ENCODE data around the gene FETUB. TPM values are rescaled to one million over a fixed set of nuclear protein-coding genes. Genes with fewer than 3 reads are reported as not detected.

FETUB gene, protein sequence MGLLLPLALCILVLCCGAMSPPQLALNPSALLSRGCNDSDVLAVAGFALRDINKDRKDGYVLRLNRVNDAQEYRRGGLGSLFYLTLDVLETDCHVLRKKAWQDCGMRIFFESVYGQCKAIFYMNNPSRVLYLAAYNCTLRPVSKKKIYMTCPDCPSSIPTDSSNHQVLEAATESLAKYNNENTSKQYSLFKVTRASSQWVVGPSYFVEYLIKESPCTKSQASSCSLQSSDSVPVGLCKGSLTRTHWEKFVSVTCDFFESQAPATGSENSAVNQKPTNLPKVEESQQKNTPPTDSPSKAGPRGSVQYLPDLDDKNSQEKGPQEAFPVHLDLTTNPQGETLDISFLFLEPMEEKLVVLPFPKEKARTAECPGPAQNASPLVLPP
- total RNA-seq (2022) = 0.47 TPM in 1 of 2 replicates, not detected in the other
- percentile 24 among the genes with signal in this experiment for Bru-seq, nascent RNA
- percentile 23 among the genes with signal in this experiment for BruChase-seq, experiment 1, labeled RNA remaining after a 6-hour chase
- percentile 24 among the genes with signal in this experiment for BruChase-seq, experiment 2, labeled RNA remaining after a 2-hour chase
- long read RNA-seq, partial matches to known transcripts = 0 of 6 reads
- long read RNA-seq, other reads (novel, unspliced or antisense) = 4 of 6 reads

DNA sequence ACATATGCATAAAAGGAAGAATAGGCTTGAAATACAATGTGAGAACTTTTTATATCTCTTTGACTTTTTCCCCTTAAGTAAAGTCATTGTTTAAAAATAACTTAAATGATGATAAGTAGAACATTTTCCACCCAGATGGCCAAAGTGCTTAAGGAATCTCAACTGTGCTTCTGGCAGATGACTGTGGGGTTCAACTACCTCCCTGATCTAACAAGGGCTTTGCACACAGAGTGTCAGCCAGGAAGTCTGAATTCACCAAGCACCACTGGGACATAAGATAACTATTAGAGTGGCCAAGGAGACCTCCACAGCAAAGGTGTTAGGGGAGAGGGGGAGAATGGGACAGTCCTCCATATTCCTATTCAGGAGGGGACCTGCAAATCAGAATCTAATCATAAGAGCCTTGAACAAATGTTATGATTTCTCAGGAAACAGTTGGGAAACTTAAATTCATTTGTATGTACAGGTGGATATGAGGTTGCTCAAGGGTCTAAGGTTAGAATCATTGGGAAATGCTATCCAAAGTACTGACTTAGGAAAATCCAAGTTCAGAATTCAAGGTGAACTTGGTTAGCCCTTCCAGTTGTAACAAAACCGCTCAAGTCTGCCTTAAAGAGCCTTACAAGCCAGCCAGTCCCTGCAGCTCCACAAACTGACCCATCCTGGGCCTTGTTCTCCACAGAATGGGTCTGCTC is at the start of gene FETUB:
Gene FETUB (plus strand): TSS at position 622 of the 695 bp plus-strand sequence. CDS start 62 bp downstream, at position 684.
- H3K27ac Mint-ChIP-seq (ENCODE audit: low read depth, unreplicated experiment) = peak within 1 kb of the TSS; percentile 53
- DNase-seq (ENCODE audit: unreplicated experiment) = no peak
- no TSS peak for BruUV-seq (replicated peaks)
- H3K4me1 Mint-ChIP-seq (ENCODE audit: insufficient read depth, unreplicated experiment) = peaks cover 49% of the 10 kb centered on the region
- H3K27me3 Mint-ChIP-seq (ENCODE audit: insufficient read depth, unreplicated experiment) = no peaks in the 10 kb centered on the region
- POLR2A ChIA-PET = interaction anchor here (0.6 to 3.7 kb wide), 7 partner anchors 9 to 149 kb away, joined by 3 to 64 read pairs (median 8); partner anchors contain the start of genes EIF4A2 and TBCCD1
- no peaks in the 10 kb centered on the region for H3K36me3 Mint-ChIP-seq (ENCODE audit: insufficient read depth, unreplicated experiment)
- CTCF ChIA-PET = interaction anchor here (0.5 to 2.5 kb wide), 5 partner anchors 19 to 177 kb away, joined by 3 to 12 read pairs (median 3); no protein-coding TSS in a partner anchor
- H3K9me3 Mint-ChIP-seq (ENCODE audit: unreplicated experiment) = no peaks in the 10 kb centered on the region
- intact Hi-C loops (cut with micrococcal nuclease) = no loop called here
- TF ChIP-seq, protein P1, sequence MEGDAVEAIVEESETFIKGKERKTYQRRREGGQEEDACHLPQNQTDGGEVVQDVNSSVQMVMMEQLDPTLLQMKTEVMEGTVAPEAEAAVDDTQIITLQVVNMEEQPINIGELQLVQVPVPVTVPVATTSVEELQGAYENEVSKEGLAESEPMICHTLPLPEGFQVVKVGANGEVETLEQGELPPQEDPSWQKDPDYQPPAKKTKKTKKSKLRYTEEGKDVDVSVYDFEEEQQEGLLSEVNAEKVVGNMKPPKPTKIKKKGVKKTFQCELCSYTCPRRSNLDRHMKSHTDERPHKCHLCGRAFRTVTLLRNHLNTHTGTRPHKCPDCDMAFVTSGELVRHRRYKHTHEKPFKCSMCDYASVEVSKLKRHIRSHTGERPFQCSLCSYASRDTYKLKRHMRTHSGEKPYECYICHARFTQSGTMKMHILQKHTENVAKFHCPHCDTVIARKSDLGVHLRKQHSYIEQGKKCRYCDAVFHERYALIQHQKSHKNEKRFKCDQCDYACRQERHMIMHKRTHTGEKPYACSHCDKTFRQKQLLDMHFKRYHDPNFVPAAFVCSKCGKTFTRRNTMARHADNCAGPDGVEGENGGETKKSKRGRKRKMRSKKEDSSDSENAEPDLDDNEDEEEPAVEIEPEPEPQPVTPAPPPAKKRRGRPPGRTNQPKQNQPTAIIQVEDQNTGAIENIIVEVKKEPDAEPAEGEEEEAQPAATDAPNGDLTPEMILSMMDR (IDR thresholded peaks at IDR 0.05; ENCODE audit: unreplicated experiment) = no peak
- peak within 1 kb of the TSS; percentile 28 for H3K4me3 Mint-ChIP-seq (ENCODE audit: unreplicated experiment)

GRCh38 chr3:186590580-186591295 is 49.5 kb upstream of the FETUB start:
- intact Hi-C loops (cut with micrococcal nuclease) = no loop called here
- Mint-ChIP-seq H3K4me1 (ENCODE audit: insufficient read depth, unreplicated experiment) (peaks cover 25% of the 10 kb centered on the region), H3K27me3 (ENCODE audit: insufficient read depth, unreplicated experiment) (no peaks in the 10 kb centered on the region), H3K27ac (ENCODE audit: low read depth, unreplicated experiment) (peak overlapping the region; percentile 61), H3K9me3 (ENCODE audit: unreplicated experiment) (no peaks in the 10 kb centered on the region), H3K4me3 (ENCODE audit: unreplicated experiment) (no peak overlapping the region), H3K36me3 (ENCODE audit: insufficient read depth, unreplicated experiment) (peaks cover 10% of the 10 kb centered on the region)
- no peak for DNase-seq (ENCODE audit: unreplicated experiment)
- CTCF ChIA-PET = interaction anchor here (0.6 to 9.6 kb wide), 7 partner anchors 8 to 231 kb away, joined by 3 to 100 read pairs (median 8); partner anchors contain the start of gene AHSG
- POLR2A ChIA-PET = interaction anchor here (0.5 to 14.3 kb wide), 15 partner anchors 8 to 483 kb away, joined by 4 to 161 read pairs (median 4); partner anchors contain the start of genes DNAJB11, EIF4A2, RFC4 and TBCCD1
- TF ChIP-seq, protein P1 (IDR thresholded peaks at IDR 0.05; ENCODE audit: unreplicated experiment) = no peak
- BruUV-seq (replicated peaks) = no TSS peak

DNA sequence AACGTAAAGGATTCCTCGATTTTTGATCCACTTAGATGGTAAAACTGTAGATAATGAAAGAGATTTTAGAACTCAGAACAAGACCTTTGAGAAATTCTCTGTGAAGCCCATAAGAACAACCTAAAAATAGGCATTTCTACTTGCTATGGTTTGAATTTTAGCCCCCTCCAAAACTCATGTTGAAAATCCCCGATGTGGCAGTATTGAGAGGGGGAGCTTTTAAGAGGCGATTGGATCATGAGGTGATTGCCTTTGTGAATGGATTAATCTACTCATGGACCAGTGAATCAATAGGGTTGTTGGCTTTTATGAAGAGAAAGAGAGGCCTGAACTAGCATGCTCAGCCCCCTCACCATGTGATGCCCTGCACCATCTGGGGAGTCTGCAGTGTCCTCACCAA is 47.5 kb upstream of the FETUB start:
- intact Hi-C loops (cut with micrococcal nuclease) = no loop called here
- POLR2A ChIA-PET = interaction anchor here (14.3 kb wide), 1 partner anchor 23 kb away, joined by 161 read pairs; the partner anchor contains the start of genes DNAJB11 and TBCCD1
- Mint-ChIP-seq H3K27ac (ENCODE audit: low read depth, unreplicated experiment) (no peak overlapping the region), H3K4me3 (ENCODE audit: unreplicated experiment) (no peak overlapping the region), H3K27me3 (ENCODE audit: insufficient read depth, unreplicated experiment) (no peaks in the 10 kb centered on the region), H3K9me3 (ENCODE audit: unreplicated experiment) (no peaks in the 10 kb centered on the region), H3K36me3 (ENCODE audit: insufficient read depth, unreplicated experiment) (no peaks in the 10 kb centered on the region), H3K4me1 (ENCODE audit: insufficient read depth, unreplicated experiment) (peaks cover 31% of the 10 kb centered on the region)
- CTCF ChIA-PET = interaction anchor here (0.6 to 9.6 kb wide), 3 partner anchors 22 to 1905 kb away, joined by 3 to 100 read pairs (median 3); partner anchors contain the start of gene AHSG
- no TSS peak for BruUV-seq (replicated peaks)
- no peak for DNase-seq (ENCODE audit: unreplicated experiment)
- TF ChIP-seq, protein P1 (IDR thresholded peaks at IDR 0.05; ENCODE audit: unreplicated experiment) = no peak

All from MCF 10A (cell line).